Measurements from ENCODE around the gene FAM219A. TPM values are rescaled to one million over a fixed set of nuclear protein-coding genes. Genes with fewer than 3 reads are reported as not detected.

Gene FAM219A
- total RNA-seq, 1 experiment from 2014 or later, result 20.6 TPM

DNA sequence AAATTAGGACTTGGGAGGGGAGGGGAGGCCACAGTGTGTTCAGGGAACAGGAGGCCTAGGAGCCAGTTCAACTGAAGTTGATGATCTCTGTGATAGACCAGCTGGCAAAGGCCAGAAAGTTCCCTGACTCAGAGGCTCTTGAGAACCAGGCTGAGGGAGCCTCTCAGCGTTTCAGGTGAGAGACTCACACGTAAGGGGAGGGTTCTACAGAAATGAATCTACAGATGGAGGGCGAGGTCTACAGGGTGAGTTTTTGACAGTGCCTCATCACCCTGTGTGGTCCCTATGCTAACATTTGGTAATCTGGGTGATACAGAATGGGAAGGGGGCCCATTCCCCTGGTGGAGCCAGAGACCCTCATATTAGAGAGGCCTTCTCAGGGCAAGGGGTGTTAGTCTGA lies 32.4 kb upstream of the FAM219A start (continued):
- TF ChIP-seq, protein P1, sequence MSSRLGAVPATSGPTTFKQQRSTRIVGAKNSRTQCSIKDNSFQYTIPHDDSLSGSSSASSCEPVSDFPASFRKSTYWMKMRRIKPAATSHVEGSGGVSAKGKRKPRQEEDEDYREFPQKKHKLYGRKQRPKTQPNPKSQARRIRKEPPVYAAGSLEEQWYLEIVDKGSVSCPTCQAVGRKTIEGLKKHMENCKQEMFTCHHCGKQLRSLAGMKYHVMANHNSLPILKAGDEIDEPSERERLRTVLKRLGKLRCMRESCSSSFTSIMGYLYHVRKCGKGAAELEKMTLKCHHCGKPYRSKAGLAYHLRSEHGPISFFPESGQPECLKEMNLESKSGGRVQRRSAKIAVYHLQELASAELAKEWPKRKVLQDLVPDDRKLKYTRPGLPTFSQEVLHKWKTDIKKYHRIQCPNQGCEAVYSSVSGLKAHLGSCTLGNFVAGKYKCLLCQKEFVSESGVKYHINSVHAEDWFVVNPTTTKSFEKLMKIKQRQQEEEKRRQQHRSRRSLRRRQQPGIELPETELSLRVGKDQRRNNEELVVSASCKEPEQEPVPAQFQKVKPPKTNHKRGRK (CRISPR knock-in tag; IDR thresholded peaks at IDR 0.05; ENCODE audit: borderline replicate concordance), result no peak
- TF ChIP-seq ZNF671 (CRISPR knock-in tag; IDR thresholded peaks at IDR 0.05) (no peak), OVOL2 (CRISPR knock-in tag; IDR thresholded peaks at IDR 0.05; ENCODE audit: borderline replicate concordance) (no peak), MLX (CRISPR knock-in tag; IDR thresholded peaks at IDR 0.05) (no peak)

DNA sequence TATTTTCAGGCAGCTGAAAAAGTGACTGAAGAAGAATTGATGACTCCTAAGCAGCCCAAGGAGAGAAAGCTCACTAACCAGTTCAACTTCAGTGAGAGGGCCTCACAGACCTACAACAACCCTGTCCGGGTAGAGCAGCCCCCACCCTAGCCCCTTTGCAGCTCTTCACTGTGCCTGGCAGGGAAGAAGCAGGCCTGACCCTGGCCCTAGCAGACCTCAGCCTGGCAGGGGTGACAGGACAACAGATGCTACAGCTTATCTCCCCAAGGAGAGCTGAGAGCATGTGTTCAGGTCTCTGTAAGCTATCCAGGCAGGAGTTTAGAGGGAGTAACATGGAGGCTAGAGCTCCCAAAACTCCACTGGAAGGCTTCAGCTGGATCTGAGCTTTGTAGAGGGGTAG lies 32.0 kb upstream of the FAM219A start:
- Mint-ChIP-seq H3K27me3 (ENCODE audit: low read depth) (no peaks in the 10 kb centered on the region; the same call in 1 of the 2 replicates), H3K4me3 (no peak overlapping the region), H3K27ac (no peak overlapping the region), H3K9me3 (no peaks in the 10 kb centered on the region), H3K36me3 (no peaks in the 10 kb centered on the region), H3K4me1 (no peaks in the 10 kb centered on the region)
- ChIA-PET CTCF (interaction anchor here (1.0 to 2.9 kb wide), 7 partner anchors 13 to 113 kb away, joined by 3 to 17 read pairs (median 5); no protein-coding TSS in a partner anchor), POLR2A (interaction anchor here (0.6 kb wide), 1 partner anchor 324 kb away, joined by 4 read pairs; no protein-coding TSS in a partner anchor)
- no peak for TF ChIP-seq ZNF121 (CRISPR knock-in tag; IDR thresholded peaks at IDR 0.05)
- no peak for DNase-seq (ENCODE audit: low spot score)
- no peak for ATAC-seq

DNA sequence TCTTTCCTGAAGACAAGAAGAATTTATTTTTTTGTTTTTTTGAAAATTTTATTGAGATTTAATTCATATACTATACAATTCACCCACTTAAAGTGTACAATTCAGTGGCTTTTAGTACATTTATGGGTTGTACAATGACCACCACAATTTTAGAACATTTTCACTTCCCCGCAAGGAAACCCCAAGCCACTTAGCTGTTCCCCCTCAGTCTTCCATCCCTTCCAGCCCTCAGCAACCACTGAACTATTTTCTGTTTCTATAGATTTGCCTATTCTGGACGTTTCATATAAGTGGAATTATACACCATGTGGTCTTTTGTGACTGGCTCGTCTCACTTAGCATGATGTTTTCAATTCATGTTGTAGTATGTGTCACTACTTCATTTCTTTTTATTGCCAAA lies 28.2 kb upstream of the FAM219A start:
- DNase-seq (ENCODE audit: low spot score) (no peak), ATAC-seq (no peak)
- CTCF ChIA-PET, result interaction anchor here (1.5 to 2.0 kb wide), 2 partner anchors 83 kb away, joined by 5 to 7 read pairs; no protein-coding TSS in a partner anchor
- no peaks in the 10 kb centered on the region; the same call in 1 of the 2 replicates for H3K27me3 Mint-ChIP-seq (ENCODE audit: low read depth)
- H3K36me3 Mint-ChIP-seq, result no peaks in the 10 kb centered on the region
- H3K4me1 Mint-ChIP-seq, result no peaks in the 10 kb centered on the region
- H3K27ac Mint-ChIP-seq, result no peak overlapping the region
- peaks cover 7% of the 10 kb centered on the region for H3K9me3 Mint-ChIP-seq
- POLR2A ChIA-PET, result no interaction called here
- no peak for TF ChIP-seq NR2C2 (CRISPR knock-in tag; IDR thresholded peaks at IDR 0.05)
- no peak for TF ChIP-seq NFATC4 (CRISPR knock-in tag; IDR thresholded peaks at IDR 0.05)
- TF ChIP-seq GRHL2 (CRISPR knock-in tag; IDR thresholded peaks at IDR 0.05; ENCODE audit: insufficient replicate concordance, severe bottlenecking), result no peak
- TF ChIP-seq ATF2 (CRISPR knock-in tag; IDR thresholded peaks at IDR 0.05; ENCODE audit: borderline replicate concordance, low read depth), result no peak
- no peak overlapping the region for H3K4me3 Mint-ChIP-seq

- H3K36me3 Mint-ChIP-seq, result no peaks in the 10 kb centered on the region
- no peak overlapping the region for H3K4me3 Mint-ChIP-seq
- peaks cover 10% of the 10 kb centered on the region for H3K9me3 Mint-ChIP-seq
- CTCF ChIA-PET, result interaction anchor here (1.6 to 2.0 kb wide), 2 partner anchors 62 to 82 kb away, joined by 4 to 7 read pairs; no protein-coding TSS in a partner anchor
- DNase-seq (ENCODE audit: low spot score) (no peak), ATAC-seq (no peak)
- POLR2A ChIA-PET, result no interaction called here
- H3K27ac Mint-ChIP-seq, result no peak overlapping the region
- no peaks in the 10 kb centered on the region for H3K4me1 Mint-ChIP-seq
- H3K27me3 Mint-ChIP-seq (ENCODE audit: low read depth), result no peaks in the 10 kb centered on the region; the same call in 1 of the 2 replicates
- TF ChIP-seq, protein P2, sequence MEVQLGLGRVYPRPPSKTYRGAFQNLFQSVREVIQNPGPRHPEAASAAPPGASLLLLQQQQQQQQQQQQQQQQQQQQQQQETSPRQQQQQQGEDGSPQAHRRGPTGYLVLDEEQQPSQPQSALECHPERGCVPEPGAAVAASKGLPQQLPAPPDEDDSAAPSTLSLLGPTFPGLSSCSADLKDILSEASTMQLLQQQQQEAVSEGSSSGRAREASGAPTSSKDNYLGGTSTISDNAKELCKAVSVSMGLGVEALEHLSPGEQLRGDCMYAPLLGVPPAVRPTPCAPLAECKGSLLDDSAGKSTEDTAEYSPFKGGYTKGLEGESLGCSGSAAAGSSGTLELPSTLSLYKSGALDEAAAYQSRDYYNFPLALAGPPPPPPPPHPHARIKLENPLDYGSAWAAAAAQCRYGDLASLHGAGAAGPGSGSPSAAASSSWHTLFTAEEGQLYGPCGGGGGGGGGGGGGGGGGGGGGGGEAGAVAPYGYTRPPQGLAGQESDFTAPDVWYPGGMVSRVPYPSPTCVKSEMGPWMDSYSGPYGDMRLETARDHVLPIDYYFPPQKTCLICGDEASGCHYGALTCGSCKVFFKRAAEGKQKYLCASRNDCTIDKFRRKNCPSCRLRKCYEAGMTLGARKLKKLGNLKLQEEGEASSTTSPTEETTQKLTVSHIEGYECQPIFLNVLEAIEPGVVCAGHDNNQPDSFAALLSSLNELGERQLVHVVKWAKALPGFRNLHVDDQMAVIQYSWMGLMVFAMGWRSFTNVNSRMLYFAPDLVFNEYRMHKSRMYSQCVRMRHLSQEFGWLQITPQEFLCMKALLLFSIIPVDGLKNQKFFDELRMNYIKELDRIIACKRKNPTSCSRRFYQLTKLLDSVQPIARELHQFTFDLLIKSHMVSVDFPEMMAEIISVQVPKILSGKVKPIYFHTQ (CRISPR knock-in tag; IDR thresholded peaks at IDR 0.05), result no peak
- TF ChIP-seq NR1H2 (CRISPR knock-in tag; IDR thresholded peaks at IDR 0.05) (no peak), ZNF263 (CRISPR knock-in tag; IDR thresholded peaks at IDR 0.05; ENCODE audit: low read depth) (no peak), E2F4 (CRISPR knock-in tag; IDR thresholded peaks at IDR 0.05; ENCODE audit: borderline replicate concordance, low read depth) (no peak), E2F1 (CRISPR knock-in tag; IDR thresholded peaks at IDR 0.05) (no peak), ZNF232 (CRISPR knock-in tag; IDR thresholded peaks at IDR 0.05) (no peak), NR2C2 (CRISPR knock-in tag; IDR thresholded peaks at IDR 0.05) (no peak), GTF2I (CRISPR knock-in tag; conservative IDR thresholded peaks at IDR 0.05) (no peak), GABPB1 (CRISPR knock-in tag; IDR thresholded peaks at IDR 0.05) (no peak), EMX1 (CRISPR knock-in tag; IDR thresholded peaks at IDR 0.05) (no peak), ZNF396 (CRISPR knock-in tag; IDR thresholded peaks at IDR 0.05; ENCODE audit: borderline replicate concordance) (no peak)
- TF ChIP-seq, protein P3, sequence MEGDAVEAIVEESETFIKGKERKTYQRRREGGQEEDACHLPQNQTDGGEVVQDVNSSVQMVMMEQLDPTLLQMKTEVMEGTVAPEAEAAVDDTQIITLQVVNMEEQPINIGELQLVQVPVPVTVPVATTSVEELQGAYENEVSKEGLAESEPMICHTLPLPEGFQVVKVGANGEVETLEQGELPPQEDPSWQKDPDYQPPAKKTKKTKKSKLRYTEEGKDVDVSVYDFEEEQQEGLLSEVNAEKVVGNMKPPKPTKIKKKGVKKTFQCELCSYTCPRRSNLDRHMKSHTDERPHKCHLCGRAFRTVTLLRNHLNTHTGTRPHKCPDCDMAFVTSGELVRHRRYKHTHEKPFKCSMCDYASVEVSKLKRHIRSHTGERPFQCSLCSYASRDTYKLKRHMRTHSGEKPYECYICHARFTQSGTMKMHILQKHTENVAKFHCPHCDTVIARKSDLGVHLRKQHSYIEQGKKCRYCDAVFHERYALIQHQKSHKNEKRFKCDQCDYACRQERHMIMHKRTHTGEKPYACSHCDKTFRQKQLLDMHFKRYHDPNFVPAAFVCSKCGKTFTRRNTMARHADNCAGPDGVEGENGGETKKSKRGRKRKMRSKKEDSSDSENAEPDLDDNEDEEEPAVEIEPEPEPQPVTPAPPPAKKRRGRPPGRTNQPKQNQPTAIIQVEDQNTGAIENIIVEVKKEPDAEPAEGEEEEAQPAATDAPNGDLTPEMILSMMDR (IDR thresholded peaks at IDR 0.05), result no peak
Measured at GRCh38 chr9:34485822-34486221, 27.5 kb upstream of the FAM219A start.
